ENCODE measurements around the gene GUCY1A1.

- no peak for TF ChIP-seq POLR2A (IDR thresholded peaks at IDR 0.05)
- TF ChIP-seq CTCF (IDR thresholded peaks at IDR 0.05) = no peak
Measured at GRCh38 chr4:155745984-155746383, 79.3 kb downstream of the GUCY1A1 start.
